NCI-H2171 treated with DMSO at 0.1 percent for 48 hours (cell line): ENCODE data around the gene KCNH1.
"Not testable (repeated sequence)": the region's sequence is repeated elsewhere in the genome, so short reads cannot be mapped to it uniquely, and the experiment has no call there.

Experiments used
- DNase-seq: peaks from one replicate; lab custom pipeline; 2025; lab: John Stamatoyannopoulos, UW

KCNH1 gene

DNA sequence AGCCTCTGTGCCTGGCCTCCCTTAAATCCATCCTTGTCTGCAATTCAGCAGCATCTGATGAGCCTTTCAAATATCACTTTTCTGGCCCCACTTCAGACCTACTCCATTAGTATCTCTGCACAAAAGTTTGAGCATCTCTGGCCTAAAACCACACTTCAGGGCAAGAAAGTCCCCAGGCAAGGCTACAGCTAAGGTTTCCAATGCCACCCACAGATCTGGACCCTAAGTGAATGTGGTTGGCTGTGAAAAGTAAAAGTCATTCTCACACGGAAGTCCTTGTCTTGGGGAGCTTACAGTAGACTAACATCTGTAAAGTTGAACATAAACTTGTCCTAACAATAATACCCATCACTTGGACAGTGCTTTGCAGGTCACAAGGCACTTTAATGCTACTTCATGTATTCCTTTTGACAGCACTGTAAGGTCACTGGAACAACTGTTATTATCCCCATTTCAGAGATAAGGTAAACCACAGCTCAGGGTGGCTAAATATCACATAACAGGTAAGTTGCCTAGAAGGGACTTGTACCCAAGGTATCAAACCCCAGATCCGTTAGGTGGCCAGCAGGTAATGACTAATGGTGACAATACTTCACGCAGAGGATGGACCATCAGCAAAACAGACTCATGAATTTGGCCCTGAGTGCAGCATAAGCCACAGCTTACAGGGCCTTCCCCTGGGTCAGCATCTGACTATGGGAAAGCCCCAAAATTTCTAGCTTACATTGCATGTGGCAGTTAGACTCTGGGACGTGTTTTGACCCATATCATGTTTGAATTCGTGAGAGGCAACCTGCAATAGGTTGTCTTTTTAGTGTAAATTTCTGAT is 449.3 kb downstream of the KCNH1 start:
- DNase-seq, result no peak

DNA sequence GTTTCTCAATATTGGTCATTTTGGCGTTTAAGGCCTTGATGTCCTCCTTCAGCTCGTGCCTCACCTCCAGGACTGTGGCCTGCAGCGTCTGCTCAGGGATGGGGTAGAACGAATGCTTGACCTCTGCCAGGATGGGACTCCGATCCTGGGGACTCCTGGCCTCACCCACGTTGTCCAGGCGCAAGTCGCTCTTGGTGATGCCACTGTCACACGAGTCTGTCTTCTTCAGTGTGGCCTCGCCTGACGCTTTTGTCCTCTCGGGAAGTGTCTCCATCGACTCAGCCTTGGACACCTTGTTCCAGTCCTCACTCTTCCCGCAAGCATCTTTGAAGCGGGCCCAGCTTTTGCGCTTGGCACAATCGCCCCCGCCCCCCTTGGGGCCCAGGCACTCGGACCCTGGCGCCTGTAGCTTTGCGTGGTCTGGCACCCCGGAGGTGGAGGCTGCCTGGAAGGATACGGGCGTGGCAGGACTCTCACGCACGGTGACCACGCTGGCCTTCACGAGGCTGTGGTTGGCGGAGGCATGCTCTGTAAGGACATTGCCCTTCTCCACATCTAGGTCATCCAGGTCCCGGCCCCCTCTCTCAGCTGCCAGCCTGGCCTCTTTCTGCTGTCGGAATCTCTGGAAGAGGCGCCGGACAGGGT is 450.4 kb downstream of the KCNH1 start:
- no peak for DNase-seq

DNA sequence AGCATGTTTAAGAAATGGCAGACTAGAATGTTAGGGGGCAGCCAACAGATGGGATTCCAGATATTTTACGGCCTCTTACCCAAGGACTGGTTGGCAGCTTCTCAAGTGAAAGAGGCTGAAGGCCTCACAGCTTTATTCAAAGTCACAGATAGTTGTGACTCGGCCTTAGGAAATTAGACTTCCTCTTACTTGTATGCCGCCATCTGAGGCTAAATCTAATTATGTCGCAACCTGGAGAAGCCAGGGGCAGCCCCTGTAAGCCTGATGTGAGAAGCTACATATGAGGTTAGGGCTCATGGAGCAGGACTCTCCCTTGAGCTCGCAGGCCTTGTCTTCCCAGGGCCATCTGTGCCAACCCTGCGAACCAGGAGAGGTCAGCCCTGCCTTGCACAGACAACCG is 452.8 kb downstream of the KCNH1 start:
- DNase-seq, result no peak

DNA sequence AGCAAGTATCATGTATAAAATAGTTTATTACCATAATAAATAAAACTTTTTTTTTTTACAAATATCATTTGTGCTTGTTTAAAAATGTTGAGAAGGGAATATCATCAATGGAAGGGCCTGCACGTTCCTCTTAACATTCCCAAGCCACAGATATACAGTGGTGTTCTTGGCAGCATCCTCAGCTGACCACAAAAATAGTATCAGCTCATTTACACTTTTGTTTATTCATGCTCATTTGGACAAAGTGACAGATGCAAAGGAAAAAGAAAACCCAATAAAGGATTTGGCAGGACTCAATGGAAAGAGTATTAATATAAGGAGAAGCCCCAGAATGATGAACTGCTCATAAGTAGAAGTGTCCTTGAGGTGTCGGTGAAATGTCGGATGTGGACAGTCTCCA is 455.6 kb downstream of the KCNH1 start:
- DNase-seq, result no peak

DNA sequence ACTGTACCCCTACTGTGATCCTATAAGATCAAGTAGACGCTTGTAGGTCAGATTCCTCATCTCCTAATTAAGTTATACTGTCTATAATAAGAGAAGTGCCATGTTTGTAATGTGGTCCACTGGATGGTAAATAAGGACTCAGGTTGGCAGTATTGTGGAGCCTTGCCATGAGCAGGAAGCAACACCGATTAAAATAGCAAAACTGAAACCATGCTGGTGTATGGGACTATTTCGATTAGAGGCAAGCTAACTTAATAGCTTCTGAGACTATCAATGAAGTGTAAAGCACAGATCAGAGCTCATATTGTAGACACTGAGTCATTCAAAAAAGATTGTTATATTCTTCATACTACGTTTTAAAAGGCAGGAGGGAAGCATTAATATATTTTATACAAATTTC is 456.4 kb downstream of the KCNH1 start:
- no peak for DNase-seq

DNA sequence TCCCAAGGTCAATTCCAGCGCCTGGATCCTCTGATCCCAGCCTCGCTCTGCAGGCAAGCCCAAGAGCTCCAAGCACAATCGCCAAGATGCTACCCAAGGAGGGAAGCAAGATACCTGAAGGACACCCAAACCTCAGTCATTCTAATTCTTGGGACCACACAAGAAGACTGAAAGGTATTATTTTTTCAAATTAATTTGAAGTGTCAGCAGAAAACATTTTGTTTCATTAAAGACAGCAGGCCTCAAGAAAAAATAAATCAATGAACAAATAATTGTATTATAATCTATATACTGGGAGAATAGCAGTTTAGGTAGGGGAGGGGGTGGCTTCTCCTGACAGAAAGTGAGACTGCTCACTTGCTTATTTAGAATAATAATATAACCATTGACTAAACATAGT is 457.4 kb downstream of the KCNH1 start:
- no peak for DNase-seq

DNA sequence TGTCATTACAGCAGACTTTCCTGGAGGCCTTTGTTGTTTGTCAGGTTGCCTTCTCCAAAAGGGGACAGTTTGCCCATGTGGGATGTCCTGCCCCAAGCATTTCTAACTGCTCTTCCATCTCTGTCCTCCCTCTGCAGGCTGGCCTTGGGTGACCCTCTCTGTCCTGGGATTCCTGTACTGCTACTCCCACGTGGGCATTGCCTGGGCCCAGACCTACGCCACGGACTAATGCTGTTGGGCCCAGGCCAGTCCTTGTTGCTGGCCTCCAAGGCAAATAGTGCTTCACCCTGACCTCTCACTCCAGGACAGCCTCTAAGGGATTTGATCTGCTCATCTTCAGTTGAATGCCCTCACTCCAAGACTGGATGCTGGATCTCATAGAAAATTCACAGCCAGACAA is 459.8 kb downstream of the KCNH1 start:
- DNase-seq, result no peak

DNA sequence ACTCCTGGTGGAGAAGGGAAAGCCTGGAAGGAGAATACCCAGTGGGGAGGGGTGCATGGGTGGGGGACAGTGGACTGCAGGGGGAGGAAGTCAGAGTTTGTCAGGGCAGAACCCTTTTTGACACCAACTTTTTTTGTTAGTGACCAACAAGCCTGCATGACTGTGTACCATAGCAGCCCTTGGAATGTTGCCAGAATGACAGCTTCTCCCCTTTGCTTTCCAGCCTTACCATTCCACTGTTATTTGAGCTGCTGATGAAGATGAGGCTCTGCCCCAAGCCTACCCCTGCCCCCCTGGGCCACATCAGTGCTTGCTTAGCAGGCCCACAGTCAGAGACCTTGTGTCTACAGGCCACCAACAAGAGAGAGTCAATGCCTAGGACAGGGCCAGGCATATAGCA is 464.0 kb downstream of the KCNH1 start:
- peak; percentile 14 for DNase-seq

DNA sequence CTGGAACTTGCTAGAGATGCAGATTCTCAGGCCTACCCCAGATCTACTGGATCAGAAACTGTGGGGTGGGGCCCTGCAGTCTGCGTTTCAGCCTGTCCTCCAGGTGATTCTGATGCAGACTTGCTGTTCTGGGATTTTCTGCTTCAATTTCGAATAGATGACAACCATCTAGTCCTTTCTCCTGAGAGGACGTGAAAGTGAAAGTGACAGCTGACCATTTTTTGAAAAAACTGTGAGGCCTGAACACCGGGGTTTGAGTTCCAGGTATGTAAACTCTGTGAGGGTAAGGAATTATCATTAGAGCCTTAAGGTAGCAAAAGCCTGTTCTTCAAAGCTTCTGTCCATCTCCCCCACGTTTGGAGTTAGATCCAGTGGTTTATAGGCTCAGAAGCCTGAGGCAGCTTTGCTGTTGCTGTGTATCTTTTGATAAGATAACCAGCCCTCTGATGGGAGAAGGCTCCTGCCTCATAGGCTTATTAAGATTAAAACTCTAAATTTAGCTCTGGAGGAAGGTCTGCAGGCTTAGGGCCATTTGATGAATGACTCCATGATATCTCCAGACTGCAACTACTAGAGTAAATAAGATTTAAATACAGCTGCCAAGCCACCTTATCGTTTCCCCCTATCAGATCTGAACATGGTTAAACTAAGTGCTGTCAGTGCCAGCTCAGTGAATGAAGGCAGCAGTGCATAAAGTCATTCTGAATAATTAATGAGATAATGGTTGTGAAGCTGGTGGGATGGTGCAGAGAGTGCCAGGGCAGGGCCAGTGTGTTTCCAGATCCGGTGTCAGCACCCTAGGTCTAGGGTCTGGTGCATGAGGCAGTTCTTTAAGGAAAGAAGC is 470.0 kb downstream of the KCNH1 start:
- DNase-seq, result peak; percentile 52

DNA sequence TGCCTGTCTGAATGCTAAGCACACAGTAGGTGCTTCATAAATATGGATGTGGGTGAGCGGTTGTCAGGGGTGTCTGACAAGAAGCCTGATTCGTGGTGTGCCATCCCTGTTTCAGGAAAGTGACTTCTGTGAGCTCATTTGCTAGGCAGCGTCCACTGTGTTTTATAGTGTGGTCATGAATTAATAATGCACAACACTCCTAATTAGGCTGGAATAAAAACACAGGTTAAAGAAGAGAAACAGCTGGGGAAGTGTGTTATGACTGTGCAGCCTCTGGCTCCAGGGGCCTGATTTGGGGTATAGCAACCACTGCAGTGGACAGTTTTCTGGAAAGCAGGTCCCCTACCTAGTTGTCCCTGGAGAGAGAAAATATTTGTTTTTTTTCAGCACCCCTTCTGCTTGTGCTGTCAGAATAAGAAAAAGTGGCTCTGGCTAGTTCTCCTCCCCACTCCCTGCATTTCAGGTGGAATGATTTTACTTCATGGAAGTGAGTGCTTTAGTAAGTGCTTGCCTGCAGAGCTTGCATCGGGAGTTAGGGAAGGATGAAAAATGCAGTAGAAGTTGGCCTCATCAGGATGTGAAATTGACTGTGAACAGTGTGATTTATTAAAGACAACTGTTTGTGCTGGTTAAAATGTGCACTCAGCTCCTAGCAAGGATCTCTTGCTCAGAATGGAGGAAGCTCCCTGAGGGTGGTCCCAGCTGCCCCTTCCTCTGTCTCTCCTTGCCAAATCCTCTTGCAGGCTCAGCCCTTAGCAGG is 471.5 kb downstream of the KCNH1 start:
- DNase-seq, result no peak

DNA sequence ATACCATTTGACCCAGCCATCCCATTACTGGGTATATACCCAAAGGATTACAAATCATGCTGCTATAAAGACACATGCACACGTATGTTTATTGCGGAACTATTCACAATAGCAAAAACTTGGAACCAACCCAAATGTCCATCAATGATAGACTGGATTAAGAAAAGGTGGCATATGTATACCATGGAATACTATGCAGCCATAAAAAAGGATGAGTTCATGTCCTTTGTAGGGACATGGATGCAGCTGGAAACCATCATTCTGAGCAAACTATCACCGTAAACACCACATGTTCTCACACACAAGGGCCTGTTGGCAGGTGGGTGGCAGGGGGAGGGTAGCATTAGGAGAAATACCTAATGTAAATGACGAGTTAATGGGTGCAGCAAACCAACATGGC is 472.4 kb downstream of the KCNH1 start:
- not testable (repeated sequence) for DNase-seq

DNA sequence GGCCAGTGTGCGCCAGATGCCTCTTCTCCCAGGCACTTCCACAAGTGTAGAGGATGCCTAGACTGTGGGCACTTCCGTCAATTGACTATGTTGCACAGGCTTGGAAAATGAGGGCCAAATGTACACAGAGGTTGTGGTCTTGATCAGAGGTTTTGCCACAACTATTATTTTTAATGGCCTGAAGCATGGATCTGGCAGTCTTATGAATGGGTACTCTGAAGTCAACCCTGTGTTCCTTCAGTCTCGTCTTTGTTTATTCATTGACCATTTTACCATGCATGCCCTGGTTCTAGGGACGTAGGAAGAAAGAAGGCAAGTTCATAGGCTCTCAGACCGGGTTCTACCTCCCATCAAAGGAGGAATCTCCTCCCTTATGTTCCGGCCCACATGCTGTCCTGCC is 476.1 kb downstream of the KCNH1 start:
- no peak for DNase-seq

DNA sequence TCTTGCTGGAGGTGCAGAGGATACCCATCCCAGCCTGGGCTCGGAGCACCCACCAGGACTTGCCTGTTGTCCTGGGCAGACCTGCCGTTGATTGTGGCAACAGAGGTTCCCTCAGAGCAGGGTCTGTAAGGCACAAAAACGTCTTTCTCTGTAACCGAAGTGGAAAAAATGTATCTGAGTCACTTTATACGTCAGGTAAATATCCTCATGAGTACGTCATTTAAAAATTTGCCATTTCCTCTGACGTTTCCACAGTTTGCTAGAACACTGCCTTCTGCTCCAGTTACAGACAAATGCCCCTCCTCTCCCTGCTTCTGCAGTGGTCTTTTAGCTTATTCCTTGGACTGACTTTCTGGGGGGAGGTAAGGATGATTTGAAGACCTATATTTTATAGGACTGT is 478.4 kb downstream of the KCNH1 start:
- DNase-seq, result no peak

DNA sequence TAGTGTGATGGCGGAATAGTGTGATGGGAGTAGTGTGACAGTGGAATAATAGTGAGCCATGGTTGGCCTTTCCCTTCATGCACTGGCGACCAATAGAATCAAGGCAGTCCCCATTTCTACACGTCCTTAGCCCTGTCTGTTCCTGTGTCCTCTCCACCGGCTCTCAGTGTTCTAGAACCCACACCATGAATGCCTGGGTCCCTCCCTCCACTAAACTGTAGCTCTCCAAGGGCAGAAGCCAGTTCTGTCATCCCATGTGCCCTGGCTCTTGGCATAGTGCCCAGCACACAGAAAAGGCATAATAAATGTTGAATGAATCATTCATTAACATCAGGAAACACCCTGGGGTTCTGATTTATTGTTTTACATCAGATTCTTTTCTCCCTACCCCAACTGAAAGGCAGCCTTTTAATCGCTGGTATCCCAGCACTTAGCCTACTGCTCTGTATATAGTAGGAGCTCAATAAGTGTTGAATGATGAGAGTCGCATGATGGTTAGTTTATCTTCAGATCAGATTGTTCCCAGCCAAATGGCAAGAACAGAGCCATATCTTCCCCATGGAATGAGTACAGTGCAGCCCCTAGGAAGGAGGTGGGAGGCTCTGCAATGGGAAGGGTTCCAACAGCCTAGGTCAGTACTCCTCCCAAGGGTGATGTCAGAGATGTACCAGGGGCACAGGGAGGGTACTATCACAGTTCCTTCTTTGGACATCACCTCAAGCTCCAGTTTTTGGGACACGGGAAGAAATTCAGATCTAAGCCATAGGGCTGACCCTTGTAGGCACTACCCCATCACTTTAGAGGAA is 479.6 kb downstream of the KCNH1 start:
- no peak for DNase-seq

DNA sequence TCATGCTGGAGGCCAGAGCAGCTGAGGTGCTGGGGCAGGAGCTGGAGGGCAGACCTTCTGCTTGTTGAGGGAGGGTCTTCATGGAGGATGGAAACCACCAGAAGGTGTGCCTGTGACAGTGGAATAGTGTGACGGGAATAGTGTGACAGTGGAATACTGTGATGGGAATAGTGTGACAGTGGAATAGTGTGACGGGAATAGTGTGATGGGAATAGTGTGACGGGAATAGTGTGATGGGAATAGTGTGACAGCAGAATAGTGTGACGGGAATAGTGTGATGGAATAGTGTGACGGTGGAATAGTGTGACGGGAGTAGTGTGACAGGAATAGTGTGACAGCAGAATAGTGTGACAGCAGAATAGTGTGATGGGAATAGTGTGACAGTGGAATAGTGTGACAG is 480.2 kb downstream of the KCNH1 start:
- DNase-seq, result no peak

DNA sequence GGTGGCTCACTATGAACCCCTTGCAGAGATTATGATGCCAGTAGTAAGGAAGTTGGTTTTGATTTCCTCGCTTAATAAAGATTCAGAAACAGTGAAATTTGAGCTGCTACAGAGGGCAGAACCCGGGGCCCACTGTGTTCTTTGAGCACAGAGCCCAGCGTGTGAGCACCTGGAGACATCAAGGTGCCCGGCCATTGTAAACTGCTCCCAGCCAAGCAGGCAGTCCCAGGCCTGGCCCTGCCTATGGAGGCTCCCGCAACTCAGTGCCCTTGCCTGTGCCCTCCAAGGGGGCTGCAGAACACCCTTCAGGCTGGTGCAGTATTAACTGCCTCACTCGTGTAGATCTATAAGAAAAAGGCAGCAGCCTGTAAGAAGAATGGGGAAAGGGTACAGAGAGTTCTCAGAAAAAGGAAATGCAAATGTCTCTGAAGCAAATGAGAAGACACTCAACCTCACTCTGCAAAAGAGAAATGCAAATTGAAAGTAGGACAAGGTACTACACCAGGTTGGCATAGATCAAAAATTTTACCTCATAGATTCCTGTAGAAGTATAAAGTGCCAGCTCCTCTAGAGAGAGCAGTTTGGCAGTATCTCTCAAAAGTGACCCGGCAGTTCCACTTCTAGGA is 481.5 kb downstream of the KCNH1 start:
- DNase-seq, result no peak

DNA sequence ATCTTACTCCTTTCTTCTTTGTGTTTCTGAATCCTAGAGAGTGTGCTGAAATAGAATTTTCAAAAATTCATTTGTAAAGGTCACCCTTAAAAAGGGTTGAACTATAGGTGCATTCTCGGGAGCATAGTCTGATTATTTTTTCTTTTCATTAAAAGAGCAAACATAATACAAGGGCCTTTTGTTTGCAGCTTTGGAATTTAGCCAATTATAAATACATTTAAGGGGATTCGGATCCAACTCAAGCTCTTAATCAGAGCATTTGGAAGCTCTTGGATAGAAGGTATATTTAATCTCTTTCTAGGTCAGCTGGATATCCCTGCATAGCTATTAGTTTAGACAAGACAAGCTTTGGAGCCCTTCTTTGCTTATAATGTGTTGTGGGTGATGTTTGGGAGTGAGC is 483.5 kb downstream of the KCNH1 start:
- no peak for DNase-seq

DNA sequence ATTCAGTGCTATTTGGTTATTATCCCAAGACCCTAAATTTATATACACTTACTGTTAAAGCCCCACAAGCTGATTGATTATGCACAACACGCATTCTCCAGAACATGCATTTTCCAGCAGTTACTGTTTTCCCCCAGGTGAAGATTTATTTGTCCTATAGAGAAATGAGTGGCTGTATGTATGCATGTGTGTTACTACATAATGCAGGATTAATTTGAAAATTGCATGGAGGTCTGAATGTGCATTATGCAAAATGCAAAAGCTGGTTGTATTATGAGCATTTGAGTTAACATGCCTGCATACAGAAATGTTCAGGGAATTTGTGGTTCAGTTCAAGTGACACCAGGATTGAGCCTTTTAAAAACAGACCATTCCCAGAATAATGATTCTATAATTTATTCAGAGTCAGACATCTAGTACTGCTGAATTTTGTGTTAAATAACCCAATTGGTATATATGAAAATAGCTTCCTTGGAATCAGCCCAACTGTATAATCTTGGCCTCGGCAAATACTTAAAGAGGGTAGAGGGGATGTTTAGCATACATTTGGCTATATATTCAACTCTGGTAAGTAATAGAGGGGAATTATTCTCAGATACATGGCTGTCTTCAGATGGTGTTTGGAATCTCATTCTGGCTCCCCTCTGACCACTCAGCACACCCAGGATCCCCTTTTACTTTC is 485.2 kb downstream of the KCNH1 start:
- no peak for DNase-seq

DNA sequence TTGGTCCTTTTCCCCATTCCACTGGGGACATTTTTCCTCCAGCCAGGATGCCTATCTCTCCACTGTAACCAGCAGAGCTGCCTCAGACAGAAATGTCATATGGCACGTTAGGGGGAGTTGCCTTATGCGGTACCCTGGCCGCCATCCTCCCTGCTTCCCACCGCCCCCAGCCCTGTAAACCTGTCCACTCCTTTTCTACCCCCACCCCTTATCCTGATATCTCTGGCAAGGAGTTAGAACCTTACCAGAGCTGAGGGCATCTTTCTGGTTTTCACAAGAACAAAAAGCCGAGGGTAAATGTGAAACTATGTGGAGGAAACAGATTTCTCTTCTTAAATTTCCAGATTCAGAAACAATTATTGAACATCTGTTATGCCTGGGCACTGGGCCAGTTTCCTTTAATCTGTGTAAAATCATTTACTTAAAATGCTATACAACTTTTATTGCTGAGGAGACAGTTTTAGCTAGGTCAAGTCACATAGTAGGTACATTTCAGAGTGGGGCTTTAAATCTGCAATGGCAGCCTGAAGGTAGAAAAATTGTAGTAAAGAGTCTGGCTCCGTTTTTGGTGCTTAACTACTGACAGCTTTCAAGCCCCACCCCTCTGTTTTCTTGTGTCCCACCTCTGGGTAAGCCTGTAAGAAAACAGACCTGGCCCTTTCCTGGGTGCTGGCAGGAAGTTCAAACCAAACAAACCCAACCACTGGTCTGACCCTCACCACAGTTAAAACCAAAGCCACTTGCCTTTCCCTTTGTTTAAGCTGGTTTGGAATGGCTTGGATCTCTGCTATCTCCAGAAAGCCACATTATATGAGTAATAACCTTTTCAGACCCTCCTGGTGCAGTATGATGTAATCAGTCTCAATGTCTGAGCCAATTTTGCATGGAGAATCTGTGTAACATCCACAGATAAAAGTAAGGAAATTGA is 486.3 kb downstream of the KCNH1 start:
- peak; percentile 91 for DNase-seq
